Measurements from ENCODE around the gene LCAT.

Gene LCAT

GRCh38 chr16:67950335-67950843 lies 6.5 kb upstream of the LCAT start:
- Mint-ChIP-seq H3K36me3 (ENCODE audit: insufficient read depth) (peaks cover 8% of the 10 kb centered on the region), H3K4me3 (no peak overlapping the region), H3K9me3 (no peaks in the 10 kb centered on the region), H3K27ac (ENCODE audit: low read depth) (no peak overlapping the region), H3K4me1 (no peaks in the 10 kb centered on the region), H3K27me3 (no peaks in the 10 kb centered on the region)
- ATAC-seq (replicated peaks; ENCODE audit: extremely low read depth, poor library complexity, severe bottlenecking) (no peak), DNase-seq (ENCODE audit: low spot score in 2 of 2) (no peak)

- DNase-seq (ENCODE audit: low spot score in 2 of 2): no peak
- peaks cover 7% of the 10 kb centered on the region for H3K36me3 Mint-ChIP-seq (ENCODE audit: insufficient read depth)
- H3K4me3 Mint-ChIP-seq: no peak overlapping the region
- ATAC-seq (replicated peaks; ENCODE audit: extremely low read depth, poor library complexity, severe bottlenecking): no peak
- H3K9me3 Mint-ChIP-seq: no peaks in the 10 kb centered on the region
- H3K27me3 Mint-ChIP-seq: no peaks in the 10 kb centered on the region
- H3K4me1 Mint-ChIP-seq: no peaks in the 10 kb centered on the region
- no peak overlapping the region for H3K27ac Mint-ChIP-seq (ENCODE audit: low read depth)
Measured at GRCh38 chr16:67949645-67950044, 5.7 kb upstream of the LCAT start.

- DNase-seq (ENCODE audit: low spot score in 2 of 2) (no peak), ATAC-seq (replicated peaks; ENCODE audit: extremely low read depth, poor library complexity, severe bottlenecking) (no peak)
- no peak overlapping the region for H3K4me3 Mint-ChIP-seq
- H3K9me3 Mint-ChIP-seq: no peaks in the 10 kb centered on the region
- peak overlapping the region; percentile 25 for H3K27ac Mint-ChIP-seq (ENCODE audit: low read depth)
- no peaks in the 10 kb centered on the region for H3K27me3 Mint-ChIP-seq
- peaks cover 8% of the 10 kb centered on the region for H3K36me3 Mint-ChIP-seq (ENCODE audit: insufficient read depth)
- no peaks in the 10 kb centered on the region for H3K4me1 Mint-ChIP-seq
Measured at GRCh38 chr16:67948015-67948414, 4.1 kb upstream of the LCAT start.

DNA sequence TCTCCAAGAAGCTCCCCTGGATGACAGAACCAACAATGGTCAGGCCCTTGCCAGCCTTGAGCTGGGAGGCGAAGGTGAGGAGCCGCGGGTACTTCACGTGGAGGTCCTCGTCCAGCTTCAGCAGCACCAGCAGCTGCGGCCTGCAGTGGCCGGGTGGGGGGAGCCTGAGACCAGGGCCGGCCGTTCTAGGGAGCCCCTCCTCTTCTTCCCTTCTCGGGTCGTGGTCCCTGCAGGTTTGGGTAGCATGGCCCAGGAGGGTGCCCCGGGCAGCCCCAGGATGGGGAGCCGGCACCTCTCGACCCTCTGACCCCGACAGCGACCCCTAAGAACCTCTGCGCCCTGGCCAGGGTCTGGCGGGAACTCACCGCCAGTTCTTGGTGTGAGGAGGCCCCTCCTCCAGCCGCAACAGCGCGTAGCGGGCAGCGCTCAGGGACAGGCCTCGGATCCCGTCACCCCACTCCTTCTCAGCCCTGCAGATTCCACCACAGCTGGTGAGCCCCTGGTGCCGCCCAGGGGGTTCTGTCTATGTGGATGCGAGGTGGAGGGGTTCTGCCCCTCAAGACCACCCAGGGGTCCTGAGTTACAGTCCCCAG lies 3.1 kb upstream of the LCAT start:
- Mint-ChIP-seq H3K36me3 (ENCODE audit: insufficient read depth) (peaks cover 10% of the 10 kb centered on the region), H3K27ac (ENCODE audit: low read depth) (no peak overlapping the region)

GRCh38 chr16:67946128-67946569 lies 2.2 kb upstream of the LCAT start:
- ATAC-seq (replicated peaks; ENCODE audit: extremely low read depth, poor library complexity, severe bottlenecking) (no peak), DNase-seq (ENCODE audit: low spot score in 2 of 2) (no peak)
- H3K27me3 Mint-ChIP-seq: no peaks in the 10 kb centered on the region
- H3K27ac Mint-ChIP-seq (ENCODE audit: low read depth): no peak overlapping the region
- H3K36me3 Mint-ChIP-seq (ENCODE audit: insufficient read depth): peaks cover 13% of the 10 kb centered on the region
- no peaks in the 10 kb centered on the region for H3K9me3 Mint-ChIP-seq
- H3K4me1 Mint-ChIP-seq: peaks cover 10% of the 10 kb centered on the region
- H3K4me3 Mint-ChIP-seq: no peak overlapping the region

More for the DNA sequence above, 3.1 kb upstream of the LCAT start:
- no peak for DNase-seq (ENCODE audit: low spot score in 2 of 2)
- Mint-ChIP-seq H3K9me3 (no peaks in the 10 kb centered on the region), H3K4me1 (peaks cover 4% of the 10 kb centered on the region), H3K27me3 (no peaks in the 10 kb centered on the region), H3K4me3 (no peak overlapping the region)
- ATAC-seq (replicated peaks; ENCODE audit: extremely low read depth, poor library complexity, severe bottlenecking): no peak

- H3K27me3 Mint-ChIP-seq: no peaks in the 10 kb centered on the region
- peaks cover 13% of the 10 kb centered on the region for H3K36me3 Mint-ChIP-seq (ENCODE audit: insufficient read depth)
- H3K9me3 Mint-ChIP-seq: no peaks in the 10 kb centered on the region
- ATAC-seq (replicated peaks; ENCODE audit: extremely low read depth, poor library complexity, severe bottlenecking): no peak
- H3K27ac Mint-ChIP-seq (ENCODE audit: low read depth): no peak overlapping the region
- peaks cover 10% of the 10 kb centered on the region for H3K4me1 Mint-ChIP-seq
- H3K4me3 Mint-ChIP-seq: no peak overlapping the region
- no peak for DNase-seq (ENCODE audit: low spot score in 2 of 2)
Measured at GRCh38 chr16:67945392-67945933, 1.5 kb upstream of the LCAT start.

GRCh38 chr16:67944690-67945391 lies 921 bp upstream of the LCAT start:
- Mint-ChIP-seq H3K27ac (ENCODE audit: low read depth) (no peak overlapping the region), H3K4me1 (peaks cover 16% of the 10 kb centered on the region), H3K9me3 (no peaks in the 10 kb centered on the region), H3K4me3 (no peak overlapping the region), H3K27me3 (no peaks in the 10 kb centered on the region), H3K36me3 (ENCODE audit: insufficient read depth) (peaks cover 13% of the 10 kb centered on the region)
- no peak for ATAC-seq (replicated peaks; ENCODE audit: extremely low read depth, poor library complexity, severe bottlenecking)
- no peak for DNase-seq (ENCODE audit: low spot score in 2 of 2)

- Mint-ChIP-seq H3K9me3 (no peaks in the 10 kb centered on the region), H3K27ac (ENCODE audit: low read depth) (no peak overlapping the region), H3K4me1 (peaks cover 19% of the 10 kb centered on the region), H3K4me3 (no peak overlapping the region), H3K36me3 (ENCODE audit: insufficient read depth) (peaks cover 11% of the 10 kb centered on the region), H3K27me3 (no peaks in the 10 kb centered on the region)
- DNase-seq (ENCODE audit: low spot score in 2 of 2) (no peak), ATAC-seq (replicated peaks; ENCODE audit: extremely low read depth, poor library complexity, severe bottlenecking) (no peak)
Measured at GRCh38 chr16:67943256-67943618, 683 bp downstream of the LCAT start.

GRCh38 chr16:67942510-67943255 lies 1.2 kb downstream of the LCAT start:
- ATAC-seq (replicated peaks; ENCODE audit: extremely low read depth, poor library complexity, severe bottlenecking) (no peak), DNase-seq (ENCODE audit: low spot score in 2 of 2) (no peak)
- Mint-ChIP-seq H3K4me1 (peaks cover 19% of the 10 kb centered on the region), H3K36me3 (ENCODE audit: insufficient read depth) (peaks cover 10% of the 10 kb centered on the region), H3K27me3 (no peaks in the 10 kb centered on the region), H3K9me3 (no peaks in the 10 kb centered on the region), H3K4me3 (no peak overlapping the region), H3K27ac (ENCODE audit: low read depth) (peak overlapping the region; percentile 77)

- ATAC-seq (replicated peaks; ENCODE audit: extremely low read depth, poor library complexity, severe bottlenecking) (peak; percentile 45), DNase-seq (ENCODE audit: low spot score in 2 of 2) (no peak)
- Mint-ChIP-seq H3K27me3 (no peaks in the 10 kb centered on the region), H3K27ac (ENCODE audit: low read depth) (peak overlapping the region; percentile 77), H3K9me3 (no peaks in the 10 kb centered on the region), H3K4me3 (no peak overlapping the region), H3K36me3 (ENCODE audit: insufficient read depth) (peaks cover 9% of the 10 kb centered on the region), H3K4me1 (peaks cover 24% of the 10 kb centered on the region)
Measured at GRCh38 chr16:67942200-67942509, 1.8 kb downstream of the LCAT start.

- H3K36me3 Mint-ChIP-seq (ENCODE audit: insufficient read depth): peaks cover 8% of the 10 kb centered on the region
- no peaks in the 10 kb centered on the region for H3K27me3 Mint-ChIP-seq
- no peaks in the 10 kb centered on the region for H3K9me3 Mint-ChIP-seq
- peak overlapping the region; percentile 77 for H3K27ac Mint-ChIP-seq (ENCODE audit: low read depth)
- ATAC-seq (replicated peaks; ENCODE audit: extremely low read depth, poor library complexity, severe bottlenecking) (no peak), DNase-seq (ENCODE audit: low spot score in 2 of 2) (no peak)
- H3K4me3 Mint-ChIP-seq: no peak overlapping the region
- H3K4me1 Mint-ChIP-seq: peaks cover 29% of the 10 kb centered on the region
Measured at GRCh38 chr16:67941469-67942199, 2.3 kb downstream of the LCAT start.

GRCh38 chr16:67940446-67941089 lies 3.4 kb downstream of the LCAT start:
- Mint-ChIP-seq H3K36me3 (ENCODE audit: insufficient read depth) (peaks cover 16% of the 10 kb centered on the region), H3K27ac (ENCODE audit: low read depth) (peak overlapping the region; percentile 88), H3K4me3 (peak overlapping the region; percentile 46), H3K4me1 (peaks cover 33% of the 10 kb centered on the region), H3K27me3 (no peaks in the 10 kb centered on the region), H3K9me3 (no peaks in the 10 kb centered on the region)
- DNase-seq (ENCODE audit: low spot score in 2 of 2) (no peak), ATAC-seq (replicated peaks; ENCODE audit: extremely low read depth, poor library complexity, severe bottlenecking) (no peak)
